IMR-90 (cell line): ENCODE data around the gene GLS. TPM values are rescaled to one million over a fixed set of nuclear protein-coding genes. Genes with fewer than 3 reads are reported as not detected.

Experiments
- ATAC-seq: fragments of 200-7000 bp; cut with Tn5 transposase; 2 replicates; pipeline ENCODE4 v1.9.1; 2020; ENCODE audit warnings: low read depth, mild to moderate bottlenecking, moderate library complexity
- BruUV-seq: library from RNA; stranded (reverse); fragments of 400-500 nt; replicated peaks from 2 replicates; lab custom pipeline; 2021; lab: Mats Ljungman, UMichigan
- CTCF ChIA-PET: fragments of 300-600 bp; formaldehyde crosslinking; extraction: SDS; loops from one replicate; lab custom pipeline; 2021; ENCODE audit warnings: antibody characterized with exemption; lab: Yijun Ruan, JAX
- POLR2A ChIA-PET: fragments of 300-600 bp; sonication (Branson Sonifier 250); formaldehyde crosslinking; loops from one replicate; lab custom pipeline; 2022; ENCODE audit warnings: antibody characterized with exemption; ENCODE audit not compliant: unreplicated experiment; lab: Charles Lee
- DNase-seq: peaks from one replicate; pipeline ENCODE4 v3.0.0; 2013
- H2AFZ ChIP-seq: replicated peaks from 2 replicates; pipeline ENCODE3; 2013; ENCODE audit warnings: low read length, mild to moderate bottlenecking; ENCODE audit not compliant: poor library complexity
- H2AK5ac ChIP-seq: 2 replicates; pipeline ENCODE4 v1.6.1; 2013; ENCODE audit warnings: low read depth, low read length, inconsistent platforms
- H2AK9ac ChIP-seq: replicated peaks from 2 replicates; pipeline ENCODE3; 2013; ENCODE audit warnings: mild to moderate bottlenecking, low read depth, low read length, moderate library complexity; ENCODE audit not compliant: poor library complexity
- H2BK120ac ChIP-seq: 2 replicates; pipeline ENCODE4 v1.6.1; 2013; ENCODE audit warnings: low read depth, low read length, inconsistent platforms
- H2BK15ac ChIP-seq: 3 replicates; pipeline ENCODE4 v1.6.1; 2013; ENCODE audit warnings: low read depth, low read length, inconsistent platforms
- H2BK20ac ChIP-seq: 2 replicates; pipeline ENCODE4 v1.6.1; 2013; ENCODE audit warnings: low read depth, mild to moderate bottlenecking, inconsistent platforms, low read length, moderate library complexity
- H2BK5ac ChIP-seq: 2 replicates; pipeline ENCODE4 v1.6.1; 2013; ENCODE audit warnings: mild to moderate bottlenecking, low read depth, low read length, inconsistent platforms; ENCODE audit not compliant: poor library complexity, severe bottlenecking
- H3K14ac ChIP-seq: replicated peaks from 2 replicates; pipeline ENCODE4 v1.6.1; 2013; ENCODE audit warnings: low read depth, low read length, inconsistent platforms
- H3K18ac ChIP-seq: 2 replicates; pipeline ENCODE4 v1.6.1; 2013; ENCODE audit warnings: low read depth, low read length, control low read depth
- H3K23ac ChIP-seq: 2 replicates; pipeline ENCODE4 v1.6.1; 2013; ENCODE audit warnings: low read depth, low read length, inconsistent platforms
- H3K27ac ChIP-seq: 2 replicates; pipeline ENCODE4 v1.5.1; 2013; ENCODE audit warnings: mild to moderate bottlenecking, control low read depth, low read length; ENCODE audit not compliant: insufficient read depth
- H3K27me3 ChIP-seq: 2 replicates; pipeline ENCODE4 v1.6.1; 2013; ENCODE audit warnings: low read length; ENCODE audit not compliant: control insufficient read depth, insufficient read depth
- H3K36me3 ChIP-seq: 2 replicates; pipeline ENCODE4 v1.6.1; 2013; ENCODE audit warnings: low read length, mixed read lengths; ENCODE audit not compliant: control insufficient read depth, insufficient read depth
- H3K4ac ChIP-seq: 2 replicates; pipeline ENCODE4 v1.6.1; 2013; ENCODE audit warnings: low read depth, low read length, inconsistent platforms
- H3K4me1 ChIP-seq: 2 replicates; pipeline ENCODE4 v1.6.1; 2013; ENCODE audit warnings: low read length, mixed read lengths; ENCODE audit not compliant: control insufficient read depth, insufficient read depth
- H3K4me2 ChIP-seq: 2 replicates; pipeline ENCODE4 v1.6.1; 2013; ENCODE audit warnings: low read depth, mild to moderate bottlenecking, control low read depth, low read length, moderate library complexity
- H3K4me3 ChIP-seq: 2 replicates; pipeline ENCODE4 v1.5.1; 2013; ENCODE audit warnings: low read depth, mild to moderate bottlenecking, control low read depth, low read length, moderate library complexity; ENCODE audit not compliant: insufficient read depth
- H3K56ac ChIP-seq: 2 replicates; pipeline ENCODE4 v1.6.1; 2013; ENCODE audit warnings: low read length, inconsistent platforms; ENCODE audit not compliant: insufficient read depth; ENCODE audit errors: extremely low read depth
- H3K79me1 ChIP-seq, 2 experiments: 2 replicates each; pipeline ENCODE4 v1.6.1; 2013; ENCODE audit warnings: low read length in 2 of 2, inconsistent platforms in 1 of 2, low read depth in 1 of 2
- H3K9ac ChIP-seq: 2 replicates; pipeline ENCODE4 v1.6.1; 2013; ENCODE audit warnings: low read depth, low read length, control low read depth
- H3K9me1 ChIP-seq: 2 replicates; pipeline ENCODE4 v1.6.1; 2013; ENCODE audit warnings: low read length, inconsistent platforms; ENCODE audit not compliant: insufficient read depth
- H3K9me3 ChIP-seq: 2 replicates; pipeline ENCODE4 v1.6.1; 2013; ENCODE audit warnings: low read length; ENCODE audit not compliant: control insufficient read depth, insufficient read depth
- H4K20me1 ChIP-seq: 2 replicates; pipeline ENCODE4 v1.6.1; 2013; ENCODE audit warnings: low read length, inconsistent platforms; ENCODE audit not compliant: insufficient read depth
- H4K5ac ChIP-seq: 2 replicates; pipeline ENCODE4 v1.6.1; 2013; ENCODE audit warnings: mild to moderate bottlenecking, low read depth, low read length, control low read depth
- H4K8ac ChIP-seq, 2 experiments: 2 replicates each; pipeline ENCODE4 v1.6.1; 2013; ENCODE audit warnings: low read depth in 2 of 2, low read length in 2 of 2, control low read depth in 1 of 2, inconsistent platforms in 1 of 2
- H4K91ac ChIP-seq: 2 replicates; pipeline ENCODE4 v1.6.1; 2013; ENCODE audit warnings: low read depth, low read length, inconsistent platforms; ENCODE audit not compliant: insufficient read depth
- BHLHE40 ChIP-seq: fragments of 150-350 bp; IDR thresholded peaks from 2 replicates; pipeline ENCODE4 v1.6.1; 2016; ENCODE audit warnings: mild to moderate bottlenecking, low read depth, low read length
- CHD1 ChIP-seq: IDR thresholded peaks from 2 replicates; pipeline ENCODE4 v1.6.1; 2012; ENCODE audit warnings: low read depth, low read length, improper control_type of control experiment
- CTCF ChIP-seq: conservative IDR thresholded peaks from 2 replicates; pipeline ENCODE4 v1.5.1; 2012; ENCODE audit warnings: mild to moderate bottlenecking, low read depth, low read length, improper control_type of control experiment
- ELK1 ChIP-seq: fragments of 150-350 bp; IDR thresholded peaks from 2 replicates; pipeline ENCODE4 v1.6.1; 2016; ENCODE audit warnings: low read depth, mild to moderate bottlenecking, low read length, moderate library complexity, borderline replicate concordance
- MAFK ChIP-seq: IDR thresholded peaks from 2 replicates; pipeline ENCODE4 v1.6.1; 2012; ENCODE audit warnings: low read depth, low read length, improper control_type of control experiment
- POLR2A ChIP-seq: IDR thresholded peaks from 2 replicates; pipeline ENCODE4 v1.6.1; 2012; ENCODE audit warnings: mild to moderate bottlenecking, low read depth, low read length
- USF2 ChIP-seq: fragments of 150-350 bp; IDR thresholded peaks from 2 replicates; pipeline ENCODE4 v1.6.1; 2017; ENCODE audit warnings: mild to moderate bottlenecking, antibody characterized with exemption, low read length, low read depth
- WGBS, 2 experiments: methylation state at CpG; one replicate each; pipeline versions ENCODE4 v1.1.5 to v1.1.7; 2013; ENCODE audit warnings: missing lambda C conversion rate in 2 of 2; ENCODE audit not compliant: insufficient read length in 1 of 2; ENCODE audit errors: extremely low coverage in 2 of 2; 5-methylcytosine and 5-hydroxymethylcytosine counted together
- dilution Hi-C: fragments of 300-500 bp; cut with HindIII; formaldehyde crosslinking; loops from one replicate; pipeline ENCODE4 v1.14.3; 2018; ENCODE audit warnings: low sequenced_read_pairs; ENCODE audit not compliant: unreplicated experiment
- in situ Hi-C: fragments of 300-500 bp; cut with MboI; formaldehyde crosslinking; loops from 3 replicates; pipeline ENCODE4 v1.14.3; 2019; ENCODE audit warnings: low sequenced_read_pairs, inconsistent platforms, mixed read lengths
- intact Hi-C: fragments of 100-400 bp; cut with micrococcal nuclease; formaldehyde crosslinking; loops from 2 replicates; pipeline ENCODE4 v1.10.0; 2022
- polyA plus RNA-seq, 3 experiments: library from polyadenylated mRNA; depleted of rRNA; stranded (reverse); fragments of >200 nt; gene quantifications; 2 replicates each; pipeline ENCODE4 v1.2.3, GENCODE V29; 2012; ENCODE audit warnings: low replicate concordance in 1 of 3
- total RNA-seq: library from RNA; depleted of rRNA; stranded (reverse); fragments of >200 nt; gene quantifications from 2 replicates; pipeline ENCODE4 v1.2.3, GENCODE V29; 2012

The GLS gene
- total and polyA plus RNA-seq, 2 of the 4 experiments (the other 2 are of a cell fraction): 87.5 to 130 TPM

GRCh38 chr2:190877436-190877835, 3.2 kb upstream of the GLS start:
- H4K5ac ChIP-seq: no peak overlapping the region
- no peak overlapping the region for H3K27ac ChIP-seq
- no peaks in the 10 kb centered on the region for H3K9me3 ChIP-seq
- in situ Hi-C loops: no loop called here
- TF ChIP-seq POLR2A (no peak), CHD1 (no peak), ELK1 (no peak), USF2 (no peak), CTCF (no peak), BHLHE40 (no peak), MAFK (no peak)
- BruUV-seq: no TSS peak
- no peaks in the 10 kb centered on the region for H3K9me1 ChIP-seq
- DNase-seq (no peak), ATAC-seq (no peak)
- H3K4me3 ChIP-seq: no peak overlapping the region
- no peak overlapping the region for H2BK5ac ChIP-seq
- no peak overlapping the region for H2AK9ac ChIP-seq
- no peak overlapping the region; the same call in 2 of the 3 replicates for H2BK15ac ChIP-seq
- H2BK20ac ChIP-seq: no peak overlapping the region
- H3K4me2 ChIP-seq: no peak overlapping the region
- H3K23ac ChIP-seq: no peak overlapping the region
- H3K4ac ChIP-seq: no peak overlapping the region
- no peak overlapping the region for H2AK5ac ChIP-seq
- no CpG with 5 or more reads among the region's 2 CpGs for WGBS, 2 experiments
- H3K56ac ChIP-seq: no peak overlapping the region
- H2BK120ac ChIP-seq: no peak overlapping the region
- H4K20me1 ChIP-seq: peaks cover 12% of the 10 kb centered on the region; the same call in 1 of the 2 replicates
- H3K9ac ChIP-seq: no peak overlapping the region
- no peaks in the 10 kb centered on the region for H3K36me3 ChIP-seq
- ChIA-PET POLR2A (no interaction called here), CTCF (interaction anchor here (0.7 kb wide), 1 partner anchor 10 kb away, joined by 3 read pairs; no protein-coding TSS in a partner anchor)
- intact Hi-C loops: no loop called here
- H4K91ac ChIP-seq: no peak overlapping the region
- no peak overlapping the region for H4K8ac ChIP-seq
- H3K79me1 ChIP-seq: peaks cover 4 to 14% of the 10 kb centered on the region in 2 experiments; a peak in 2 of 4 replicates
- H3K27me3 ChIP-seq: no peaks in the 10 kb centered on the region
- no peak overlapping the region for H3K14ac ChIP-seq
- no peak overlapping the region for H3K18ac ChIP-seq
- H2AFZ ChIP-seq: no peak overlapping the region
- dilution Hi-C loops: no loop called here
- 0 out of 2 replicates have a peak, but pooled peaks cover 2% of the 10 kb centered on the region for H3K4me1 ChIP-seq
